Measurements from ENCODE around the gene ANKDD1A. TPM values are rescaled to one million over a fixed set of nuclear protein-coding genes. Genes with fewer than 3 reads are reported as not detected.

Gene ANKDD1A
- total RNA-seq, 1 experiment from 2014 or later: 6.8 TPM

GRCh38 chr15:64949383-64950186, 37.9 kb downstream of the ANKDD1A start:
- POLR2A ChIA-PET: no interaction called here
- ATAC-seq: peak; percentile 57
- CTCF ChIA-PET: no interaction called here
- Histone ChIP-seq H3K27ac (ENCODE audit: low read length) (no peak overlapping the region), H3K4me3 (ENCODE audit: low read depth in 2 of 2, low read length in 2 of 2) (no peak overlapping the region), H3K9me3 (ENCODE audit: control insufficient read depth, insufficient read depth, low read depth, low read length) (no peaks in the 10 kb centered on the region), H3K27me3 (ENCODE audit: control insufficient read depth, insufficient read depth, low read length) (no peaks in the 10 kb centered on the region), H3K4me1 (ENCODE audit: control insufficient read depth, insufficient read depth, low read length) (no peaks in the 10 kb centered on the region), H3K36me3 (ENCODE audit: control insufficient read depth, insufficient read depth, low read length) (no peaks in the 10 kb centered on the region)
- intact Hi-C loops (cut with micrococcal nuclease; ENCODE audit: unreplicated experiment): no loop called here
- TF ChIP-seq POLR2AphosphoS5 (IDR thresholded peaks at IDR 0.05; ENCODE audit: low read depth, low read length): 0 out of 2 replicates have a peak, but pooled peaks have one; percentile 37
- no peak for TF ChIP-seq SIN3A (IDR thresholded peaks at IDR 0.05; ENCODE audit: borderline replicate concordance, insufficient read depth, low read depth, low read length)
- no peak for DNase-seq (ENCODE audit: low read depth, low spot score)
- in situ Hi-C loops (cut with HindIII; ENCODE audit: low pct_unique_long_range_greater_than_20kb, low sequenced_read_pairs): no loop called here
- BruUV-seq (replicated peaks): no TSS peak

DNA sequence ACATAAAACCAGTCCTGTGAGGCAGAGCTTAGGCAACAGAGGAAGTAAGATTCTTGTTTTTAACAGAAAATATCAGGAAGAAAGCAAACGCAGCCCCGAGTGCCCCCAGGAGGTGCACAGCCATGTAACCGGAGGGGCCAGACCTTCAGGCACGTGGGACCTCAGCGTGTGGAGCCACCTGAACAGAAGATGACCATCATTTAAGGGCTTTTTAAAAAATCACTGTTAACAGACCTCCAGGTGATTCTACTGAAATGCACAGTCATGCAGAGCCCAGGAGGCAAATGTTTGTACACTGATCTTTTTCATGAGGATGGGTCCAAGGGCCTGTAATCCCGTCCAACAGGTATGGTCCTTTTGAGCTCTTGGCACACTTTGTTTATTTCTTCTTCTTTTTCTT, 39.2 kb downstream of the ANKDD1A start:
- TSS peak; percentile 64 for BruUV-seq (replicated peaks)
- no peaks in the 10 kb centered on the region for H3K36me3 ChIP-seq (ENCODE audit: control insufficient read depth, insufficient read depth, low read length)
- peak; percentile 54 for ATAC-seq
- CTCF ChIA-PET: interaction anchor here (0.6 kb wide), 1 partner anchor 49 kb away, joined by 5 read pairs; no protein-coding TSS in a partner anchor
- in situ Hi-C loops (cut with HindIII; ENCODE audit: low pct_unique_long_range_greater_than_20kb, low sequenced_read_pairs): no loop called here
- H3K27me3 ChIP-seq (ENCODE audit: control insufficient read depth, insufficient read depth, low read length): no peaks in the 10 kb centered on the region
- no peak for DNase-seq (ENCODE audit: low read depth, low spot score)
- POLR2A ChIA-PET: interaction anchor here (0.6 kb wide), 1 partner anchor 22 kb away, joined by 4 read pairs; no protein-coding TSS in a partner anchor
- H3K27ac ChIP-seq (ENCODE audit: low read length): no peak overlapping the region
- no peak overlapping the region for H3K4me3 ChIP-seq (ENCODE audit: low read depth in 2 of 2, low read length in 2 of 2)
- no peaks in the 10 kb centered on the region for H3K9me3 ChIP-seq (ENCODE audit: control insufficient read depth, insufficient read depth, low read depth, low read length)
- H3K4me1 ChIP-seq (ENCODE audit: control insufficient read depth, insufficient read depth, low read length): no peaks in the 10 kb centered on the region
- no peak for TF ChIP-seq TCF7L2 (IDR thresholded peaks at IDR 0.05; ENCODE audit: low read depth, low read length)
- no peak for TF ChIP-seq REST (IDR thresholded peaks at IDR 0.05; ENCODE audit: insufficient read depth in 1 of 2, low read depth in 2 of 2, low read length in 1 of 2)
- no peak for TF ChIP-seq POLR2AphosphoS5 (IDR thresholded peaks at IDR 0.05; ENCODE audit: low read depth, low read length)
- no peak for TF ChIP-seq SIN3A (IDR thresholded peaks at IDR 0.05; ENCODE audit: borderline replicate concordance, insufficient read depth, low read depth, low read length)
- TF ChIP-seq, protein P1, sequence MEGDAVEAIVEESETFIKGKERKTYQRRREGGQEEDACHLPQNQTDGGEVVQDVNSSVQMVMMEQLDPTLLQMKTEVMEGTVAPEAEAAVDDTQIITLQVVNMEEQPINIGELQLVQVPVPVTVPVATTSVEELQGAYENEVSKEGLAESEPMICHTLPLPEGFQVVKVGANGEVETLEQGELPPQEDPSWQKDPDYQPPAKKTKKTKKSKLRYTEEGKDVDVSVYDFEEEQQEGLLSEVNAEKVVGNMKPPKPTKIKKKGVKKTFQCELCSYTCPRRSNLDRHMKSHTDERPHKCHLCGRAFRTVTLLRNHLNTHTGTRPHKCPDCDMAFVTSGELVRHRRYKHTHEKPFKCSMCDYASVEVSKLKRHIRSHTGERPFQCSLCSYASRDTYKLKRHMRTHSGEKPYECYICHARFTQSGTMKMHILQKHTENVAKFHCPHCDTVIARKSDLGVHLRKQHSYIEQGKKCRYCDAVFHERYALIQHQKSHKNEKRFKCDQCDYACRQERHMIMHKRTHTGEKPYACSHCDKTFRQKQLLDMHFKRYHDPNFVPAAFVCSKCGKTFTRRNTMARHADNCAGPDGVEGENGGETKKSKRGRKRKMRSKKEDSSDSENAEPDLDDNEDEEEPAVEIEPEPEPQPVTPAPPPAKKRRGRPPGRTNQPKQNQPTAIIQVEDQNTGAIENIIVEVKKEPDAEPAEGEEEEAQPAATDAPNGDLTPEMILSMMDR (IDR thresholded peaks at IDR 0.05): no peak
- intact Hi-C loops (cut with micrococcal nuclease; ENCODE audit: unreplicated experiment): no loop called here

Measured in Panc1 (cell line).